PC-9 (cell line): Measurements from ENCODE around the gene HSF4.

Experiments
- CTCF ChIP-seq: fragments of 200-600 bp; sonication (generic); conservative IDR thresholded peaks from 2 replicates; pipeline ENCODE4 v1.6.1; 2017; ENCODE audit warnings: mixed run types, antibody characterized with exemption, mild to moderate bottlenecking, moderate library complexity
- EZH2 ChIP-seq: fragments of 200-600 bp; sonication (generic); IDR thresholded peaks from 2 replicates; pipeline ENCODE4 v1.8.0; 2017; ENCODE audit warnings: antibody characterized with exemption, low read depth

GRCh38 chr16:67148656-67149275 lies 15.8 kb upstream of the HSF4 start:
- TF ChIP-seq CTCF (no peak), EZH2 (no peak)
